ENCODE results near the gene PDC. TPM values are rescaled to one million over a fixed set of nuclear protein-coding genes. Genes with fewer than 3 reads are reported as not detected.

Gene PDC
- polyA plus RNA-seq, 1 of the 3 experiments (the other 2 are of a cell fraction): not detected

DNA sequence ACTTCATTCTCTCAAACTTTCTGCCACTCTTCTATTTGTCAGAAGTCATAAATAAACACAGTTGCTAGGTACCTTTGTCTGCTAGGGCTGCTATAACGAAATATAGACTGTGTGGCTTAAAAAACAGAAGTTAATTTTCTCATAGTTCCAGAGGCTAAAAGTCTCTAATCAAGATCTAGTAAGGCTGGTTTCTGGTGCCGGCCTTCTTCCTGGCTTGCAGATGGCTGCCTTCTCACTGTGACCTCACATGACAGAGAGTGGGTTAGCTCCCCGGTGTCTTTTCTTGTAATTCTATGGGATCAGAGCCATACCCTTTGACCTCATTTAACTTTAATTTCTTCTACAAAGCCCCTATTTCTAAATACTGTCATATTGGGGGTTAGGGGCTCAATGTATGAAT lies 5.9 kb downstream of the PDC start:
- no peak overlapping the region for H3K4me2 ChIP-seq
- no peak for DNase-seq
- ChIA-PET CTCF (interaction anchor here (0.6 to 1.0 kb wide), 2 partner anchors 531 to 672 kb away, joined by 3 read pairs; no protein-coding TSS in a partner anchor), POLR2A (no interaction called here)
- no peak overlapping the region for H3K9ac ChIP-seq
- WGBS (ENCODE audit: low lambda C conversion rate): 58% methylated on average over 3 of the region's 3 CpGs
- no peaks in the 10 kb centered on the region for H3K27me3 ChIP-seq (ENCODE audit: insufficient read depth)
- H3K9me3 ChIP-seq: no peaks in the 10 kb centered on the region
- H3K79me2 ChIP-seq (ENCODE audit: insufficient read depth): no peaks in the 10 kb centered on the region
- TF ChIP-seq EP300 (IDR thresholded peaks at IDR 0.05; ENCODE audit: borderline replicate concordance in 1 of 2, low read depth in 1 of 2, low read length in 1 of 2) (no peak), MXI1 (IDR thresholded peaks at IDR 0.05; ENCODE audit: low read depth, low read length) (no peak), POLR2AphosphoS5 (IDR thresholded peaks at IDR 0.05; ENCODE audit: low read depth, low read length) (no peak), MEF2A (IDR thresholded peaks at IDR 0.05; ENCODE audit: borderline replicate concordance, low read depth) (no peak), RCOR1 (IDR thresholded peaks at IDR 0.05; ENCODE audit: low read length) (no peak), JUND (IDR thresholded peaks at IDR 0.05) (no peak)
- TF ChIP-seq, protein P1, sequence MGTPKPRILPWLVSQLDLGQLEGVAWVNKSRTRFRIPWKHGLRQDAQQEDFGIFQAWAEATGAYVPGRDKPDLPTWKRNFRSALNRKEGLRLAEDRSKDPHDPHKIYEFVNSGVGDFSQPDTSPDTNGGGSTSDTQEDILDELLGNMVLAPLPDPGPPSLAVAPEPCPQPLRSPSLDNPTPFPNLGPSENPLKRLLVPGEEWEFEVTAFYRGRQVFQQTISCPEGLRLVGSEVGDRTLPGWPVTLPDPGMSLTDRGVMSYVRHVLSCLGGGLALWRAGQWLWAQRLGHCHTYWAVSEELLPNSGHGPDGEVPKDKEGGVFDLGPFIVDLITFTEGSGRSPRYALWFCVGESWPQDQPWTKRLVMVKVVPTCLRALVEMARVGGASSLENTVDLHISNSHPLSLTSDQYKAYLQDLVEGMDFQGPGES (IDR thresholded peaks at IDR 0.05; ENCODE audit: low read depth, low read length): no peak
- no peaks in the 10 kb centered on the region for H3F3A ChIP-seq (replicated peaks; ENCODE audit: insufficient read depth)
- H3K4me1 ChIP-seq (ENCODE audit: control insufficient read depth in 1 of 2, insufficient read depth in 2 of 2, low read depth in 1 of 2, low read length in 1 of 2): peaks cover 0 to 4% of the 10 kb centered on the region in 2 experiments; a peak in 2 of 4 replicates
- H3K27ac ChIP-seq (ENCODE audit: low read depth in 2 of 2, low read length in 1 of 2): no peak overlapping the region
- H2AFZ ChIP-seq (ENCODE audit: low read depth): no peak overlapping the region; the same call in 1 of the 2 replicates
- H3K4me3 ChIP-seq (ENCODE audit: low read depth in 2 of 2, low read length in 1 of 2): no peak overlapping the region
- H3K36me3 ChIP-seq (replicated peaks in 1 of 2; ENCODE audit: control insufficient read depth in 1 of 2, insufficient read depth in 2 of 2, low read length in 1 of 2): no peaks in the 10 kb centered on the region
- H4K20me1 ChIP-seq (ENCODE audit: insufficient read depth): no peaks in the 10 kb centered on the region
- H3K9me2 ChIP-seq: no peaks in the 10 kb centered on the region

DNA sequence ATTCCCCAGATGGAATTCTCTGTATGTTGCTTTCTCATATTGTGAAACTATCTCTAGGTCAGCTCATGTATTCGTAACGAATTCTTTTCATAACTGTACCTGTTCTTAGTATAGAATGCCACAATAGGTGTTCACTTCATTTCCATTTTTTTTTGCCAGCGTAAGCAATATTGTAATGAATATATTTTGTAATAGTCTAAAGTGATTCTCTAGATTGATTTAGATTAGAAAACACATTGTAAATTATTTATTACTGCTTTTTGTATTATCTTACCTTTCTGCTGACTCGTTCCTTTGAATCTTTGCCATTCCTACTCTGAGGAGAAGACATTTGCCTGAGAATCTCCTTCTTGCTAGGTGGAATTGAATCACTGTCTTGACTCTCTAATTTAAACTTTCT lies 14.8 kb downstream of the PDC start:
- Histone ChIP-seq H3K9ac (no peak overlapping the region), H3K4me1 (ENCODE audit: control insufficient read depth in 1 of 2, insufficient read depth in 2 of 2, low read depth in 1 of 2, low read length in 1 of 2) (no peaks in the 10 kb centered on the region; a peak in 2 of 4 replicates), H3K4me2 (no peak overlapping the region), H3K9me2 (no peaks in the 10 kb centered on the region; the same call in 1 of the 2 replicates), H3K36me3 (replicated peaks in 1 of 2; ENCODE audit: control insufficient read depth in 1 of 2, insufficient read depth in 2 of 2, low read length in 1 of 2) (no peaks in the 10 kb centered on the region), H3K27me3 (ENCODE audit: insufficient read depth) (no peaks in the 10 kb centered on the region), H3K27ac (ENCODE audit: low read depth in 2 of 2, low read length in 1 of 2) (no peak overlapping the region), H3K9me3 (no peaks in the 10 kb centered on the region), H4K20me1 (ENCODE audit: insufficient read depth) (no peaks in the 10 kb centered on the region), H3F3A (replicated peaks; ENCODE audit: insufficient read depth) (peaks cover 25% of the 10 kb centered on the region), H3K4me3 (ENCODE audit: low read depth in 2 of 2, low read length in 1 of 2) (no peak overlapping the region), H3K79me2 (ENCODE audit: insufficient read depth) (no peaks in the 10 kb centered on the region), H2AFZ (ENCODE audit: low read depth) (no peak overlapping the region)
- CTCF ChIA-PET: no interaction called here
- no peak for DNase-seq
- 92% methylated on average over 4 of the region's 4 CpGs for WGBS (ENCODE audit: low lambda C conversion rate)
- POLR2A ChIA-PET: no interaction called here
- TF ChIP-seq EP300 (IDR thresholded peaks at IDR 0.05; ENCODE audit: borderline replicate concordance in 1 of 2, low read depth in 1 of 2, low read length in 1 of 2): no peak
- no peak for TF ChIP-seq FOSL2 (IDR thresholded peaks at IDR 0.05; ENCODE audit: borderline replicate concordance, low read depth)
- no peak for TF ChIP-seq RXRA (IDR thresholded peaks at IDR 0.05; ENCODE audit: borderline replicate concordance, low read depth)
- no peak for TF ChIP-seq RFX5 (IDR thresholded peaks at IDR 0.05; ENCODE audit: low read length)
- TF ChIP-seq NRF1 (IDR thresholded peaks at IDR 0.05; ENCODE audit: low read depth, low read length): no peak
- TF ChIP-seq, protein P2, sequence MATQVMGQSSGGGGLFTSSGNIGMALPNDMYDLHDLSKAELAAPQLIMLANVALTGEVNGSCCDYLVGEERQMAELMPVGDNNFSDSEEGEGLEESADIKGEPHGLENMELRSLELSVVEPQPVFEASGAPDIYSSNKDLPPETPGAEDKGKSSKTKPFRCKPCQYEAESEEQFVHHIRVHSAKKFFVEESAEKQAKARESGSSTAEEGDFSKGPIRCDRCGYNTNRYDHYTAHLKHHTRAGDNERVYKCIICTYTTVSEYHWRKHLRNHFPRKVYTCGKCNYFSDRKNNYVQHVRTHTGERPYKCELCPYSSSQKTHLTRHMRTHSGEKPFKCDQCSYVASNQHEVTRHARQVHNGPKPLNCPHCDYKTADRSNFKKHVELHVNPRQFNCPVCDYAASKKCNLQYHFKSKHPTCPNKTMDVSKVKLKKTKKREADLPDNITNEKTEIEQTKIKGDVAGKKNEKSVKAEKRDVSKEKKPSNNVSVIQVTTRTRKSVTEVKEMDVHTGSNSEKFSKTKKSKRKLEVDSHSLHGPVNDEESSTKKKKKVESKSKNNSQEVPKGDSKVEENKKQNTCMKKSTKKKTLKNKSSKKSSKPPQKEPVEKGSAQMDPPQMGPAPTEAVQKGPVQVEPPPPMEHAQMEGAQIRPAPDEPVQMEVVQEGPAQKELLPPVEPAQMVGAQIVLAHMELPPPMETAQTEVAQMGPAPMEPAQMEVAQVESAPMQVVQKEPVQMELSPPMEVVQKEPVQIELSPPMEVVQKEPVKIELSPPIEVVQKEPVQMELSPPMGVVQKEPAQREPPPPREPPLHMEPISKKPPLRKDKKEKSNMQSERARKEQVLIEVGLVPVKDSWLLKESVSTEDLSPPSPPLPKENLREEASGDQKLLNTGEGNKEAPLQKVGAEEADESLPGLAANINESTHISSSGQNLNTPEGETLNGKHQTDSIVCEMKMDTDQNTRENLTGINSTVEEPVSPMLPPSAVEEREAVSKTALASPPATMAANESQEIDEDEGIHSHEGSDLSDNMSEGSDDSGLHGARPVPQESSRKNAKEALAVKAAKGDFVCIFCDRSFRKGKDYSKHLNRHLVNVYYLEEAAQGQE (IDR thresholded peaks at IDR 0.05; ENCODE audit: low read depth, low read length): no peak
- no peak for TF ChIP-seq RCOR1 (IDR thresholded peaks at IDR 0.05; ENCODE audit: low read length)
- TF ChIP-seq TEAD4 (IDR thresholded peaks at IDR 0.05; ENCODE audit: borderline replicate concordance, insufficient read depth): no peak
- TF ChIP-seq, protein P3, sequence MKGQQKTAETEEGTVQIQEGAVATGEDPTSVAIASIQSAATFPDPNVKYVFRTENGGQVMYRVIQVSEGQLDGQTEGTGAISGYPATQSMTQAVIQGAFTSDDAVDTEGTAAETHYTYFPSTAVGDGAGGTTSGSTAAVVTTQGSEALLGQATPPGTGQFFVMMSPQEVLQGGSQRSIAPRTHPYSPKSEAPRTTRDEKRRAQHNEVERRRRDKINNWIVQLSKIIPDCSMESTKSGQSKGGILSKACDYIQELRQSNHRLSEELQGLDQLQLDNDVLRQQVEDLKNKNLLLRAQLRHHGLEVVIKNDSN (IDR thresholded peaks at IDR 0.05; ENCODE audit: borderline replicate concordance, low read depth): no peak
- TF ChIP-seq, protein P4, sequence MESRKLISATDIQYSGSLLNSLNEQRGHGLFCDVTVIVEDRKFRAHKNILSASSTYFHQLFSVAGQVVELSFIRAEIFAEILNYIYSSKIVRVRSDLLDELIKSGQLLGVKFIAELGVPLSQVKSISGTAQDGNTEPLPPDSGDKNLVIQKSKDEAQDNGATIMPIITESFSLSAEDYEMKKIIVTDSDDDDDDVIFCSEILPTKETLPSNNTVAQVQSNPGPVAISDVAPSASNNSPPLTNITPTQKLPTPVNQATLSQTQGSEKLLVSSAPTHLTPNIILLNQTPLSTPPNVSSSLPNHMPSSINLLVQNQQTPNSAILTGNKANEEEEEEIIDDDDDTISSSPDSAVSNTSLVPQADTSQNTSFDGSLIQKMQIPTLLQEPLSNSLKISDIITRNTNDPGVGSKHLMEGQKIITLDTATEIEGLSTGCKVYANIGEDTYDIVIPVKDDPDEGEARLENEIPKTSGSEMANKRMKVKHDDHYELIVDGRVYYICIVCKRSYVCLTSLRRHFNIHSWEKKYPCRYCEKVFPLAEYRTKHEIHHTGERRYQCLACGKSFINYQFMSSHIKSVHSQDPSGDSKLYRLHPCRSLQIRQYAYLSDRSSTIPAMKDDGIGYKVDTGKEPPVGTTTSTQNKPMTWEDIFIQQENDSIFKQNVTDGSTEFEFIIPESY (IDR thresholded peaks at IDR 0.05; ENCODE audit: borderline replicate concordance, low read depth): no peak
- no peak for TF ChIP-seq FOXM1 (IDR thresholded peaks at IDR 0.05; ENCODE audit: low read depth)
- TF ChIP-seq, protein P5, sequence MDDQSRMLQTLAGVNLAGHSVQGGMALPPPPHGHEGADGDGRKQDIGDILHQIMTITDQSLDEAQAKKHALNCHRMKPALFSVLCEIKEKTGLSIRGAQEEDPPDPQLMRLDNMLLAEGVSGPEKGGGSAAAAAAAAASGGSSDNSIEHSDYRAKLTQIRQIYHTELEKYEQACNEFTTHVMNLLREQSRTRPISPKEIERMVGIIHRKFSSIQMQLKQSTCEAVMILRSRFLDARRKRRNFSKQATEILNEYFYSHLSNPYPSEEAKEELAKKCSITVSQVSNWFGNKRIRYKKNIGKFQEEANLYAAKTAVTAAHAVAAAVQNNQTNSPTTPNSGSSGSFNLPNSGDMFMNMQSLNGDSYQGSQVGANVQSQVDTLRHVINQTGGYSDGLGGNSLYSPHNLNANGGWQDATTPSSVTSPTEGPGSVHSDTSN (IDR thresholded peaks at IDR 0.05): no peak
- no peak for TF ChIP-seq GATA2 (CRISPR knock-in tag; IDR thresholded peaks at IDR 0.05)
- TF ChIP-seq EZH2phosphoT487 (IDR thresholded peaks at IDR 0.05; ENCODE audit: borderline replicate concordance, low read depth): no peak

All from SK-N-SH (cell line).